ENCODE measurements around the gene RPS8. TPM values are rescaled to one million over a fixed set of nuclear protein-coding genes. Genes with fewer than 3 reads are reported as not detected.
A peak's percentile ranks its signal among the peaks of the same experiment; 100 is the strongest.
"Not testable (repeated sequence)": the region's sequence is repeated elsewhere in the genome, so short reads cannot be mapped to it uniquely, and the experiment has no call there.

RPS8 gene
- total RNA-seq, 1 donor = 2,421 TPM

- TF ChIP-seq, protein P1, sequence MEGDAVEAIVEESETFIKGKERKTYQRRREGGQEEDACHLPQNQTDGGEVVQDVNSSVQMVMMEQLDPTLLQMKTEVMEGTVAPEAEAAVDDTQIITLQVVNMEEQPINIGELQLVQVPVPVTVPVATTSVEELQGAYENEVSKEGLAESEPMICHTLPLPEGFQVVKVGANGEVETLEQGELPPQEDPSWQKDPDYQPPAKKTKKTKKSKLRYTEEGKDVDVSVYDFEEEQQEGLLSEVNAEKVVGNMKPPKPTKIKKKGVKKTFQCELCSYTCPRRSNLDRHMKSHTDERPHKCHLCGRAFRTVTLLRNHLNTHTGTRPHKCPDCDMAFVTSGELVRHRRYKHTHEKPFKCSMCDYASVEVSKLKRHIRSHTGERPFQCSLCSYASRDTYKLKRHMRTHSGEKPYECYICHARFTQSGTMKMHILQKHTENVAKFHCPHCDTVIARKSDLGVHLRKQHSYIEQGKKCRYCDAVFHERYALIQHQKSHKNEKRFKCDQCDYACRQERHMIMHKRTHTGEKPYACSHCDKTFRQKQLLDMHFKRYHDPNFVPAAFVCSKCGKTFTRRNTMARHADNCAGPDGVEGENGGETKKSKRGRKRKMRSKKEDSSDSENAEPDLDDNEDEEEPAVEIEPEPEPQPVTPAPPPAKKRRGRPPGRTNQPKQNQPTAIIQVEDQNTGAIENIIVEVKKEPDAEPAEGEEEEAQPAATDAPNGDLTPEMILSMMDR (IDR thresholded peaks at IDR 0.05; ENCODE audit: insufficient read depth, low read length) = no peak
These were observed 14.5 kb upstream of the RPS8 start for GRCh38 chr1:44760876-44761275.

DNA sequence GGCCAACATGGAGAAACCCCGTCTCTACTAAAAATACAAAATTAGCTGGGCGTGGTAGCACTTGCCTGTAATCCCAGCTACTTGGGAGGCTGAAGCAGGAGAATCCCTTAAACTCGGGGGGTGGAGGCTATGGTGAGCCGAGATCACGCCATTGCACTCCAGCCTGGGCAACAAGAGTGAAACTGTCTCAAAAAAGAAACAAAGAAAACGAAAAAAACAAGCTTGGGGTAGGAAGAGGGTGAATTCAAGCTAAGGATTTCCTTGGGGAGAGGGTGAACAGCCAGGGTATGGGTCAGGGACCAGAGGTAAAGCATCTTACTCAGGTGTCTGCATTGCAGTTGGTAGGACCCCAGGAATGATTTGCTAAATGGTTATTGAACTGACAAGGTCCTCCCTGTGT lies 8.9 kb upstream of the RPS8 start:
- DNase-seq (ENCODE audit: low read depth); H3K4me3 ChIP-seq (ENCODE audit: low read depth, low read length): not testable (repeated sequence)

More at GRCh38 chr1:44760876-44761275, 14.5 kb upstream of the RPS8 start:
- DNase-seq (ENCODE audit: low read depth) = no peak
- no peak overlapping the region for H3K4me3 ChIP-seq (ENCODE audit: low read depth, low read length)

GRCh38 chr1:44775930-44776729 lies 790 bp downstream of the RPS8 start:
- peak overlapping the region; percentile 88 for H3K4me3 ChIP-seq (ENCODE audit: low read depth, low read length)
- DNase-seq (ENCODE audit: low read depth) = peak; percentile 32
- TF ChIP-seq, protein P1 (IDR thresholded peaks at IDR 0.05; ENCODE audit: insufficient read depth, low read length) = no peak

- TF ChIP-seq, protein P1 (IDR thresholded peaks at IDR 0.05; ENCODE audit: insufficient read depth, low read length) = no peak
- peak; percentile 9 for DNase-seq (ENCODE audit: low read depth)
These were observed 1.4 kb downstream of the RPS8 start for GRCh38 chr1:44776730-44777068.

GRCh38 chr1:44777547-44777946 lies 2.2 kb downstream of the RPS8 start:
- H3K4me3 ChIP-seq (ENCODE audit: low read depth, low read length) = peak overlapping the region; percentile 88
- TF ChIP-seq, protein P1 (IDR thresholded peaks at IDR 0.05; ENCODE audit: insufficient read depth, low read length) = no peak

More at GRCh38 chr1:44776730-44777068, 1.4 kb downstream of the RPS8 start:
- H3K4me3 ChIP-seq (ENCODE audit: low read depth, low read length) = peak overlapping the region; percentile 88

DNA sequence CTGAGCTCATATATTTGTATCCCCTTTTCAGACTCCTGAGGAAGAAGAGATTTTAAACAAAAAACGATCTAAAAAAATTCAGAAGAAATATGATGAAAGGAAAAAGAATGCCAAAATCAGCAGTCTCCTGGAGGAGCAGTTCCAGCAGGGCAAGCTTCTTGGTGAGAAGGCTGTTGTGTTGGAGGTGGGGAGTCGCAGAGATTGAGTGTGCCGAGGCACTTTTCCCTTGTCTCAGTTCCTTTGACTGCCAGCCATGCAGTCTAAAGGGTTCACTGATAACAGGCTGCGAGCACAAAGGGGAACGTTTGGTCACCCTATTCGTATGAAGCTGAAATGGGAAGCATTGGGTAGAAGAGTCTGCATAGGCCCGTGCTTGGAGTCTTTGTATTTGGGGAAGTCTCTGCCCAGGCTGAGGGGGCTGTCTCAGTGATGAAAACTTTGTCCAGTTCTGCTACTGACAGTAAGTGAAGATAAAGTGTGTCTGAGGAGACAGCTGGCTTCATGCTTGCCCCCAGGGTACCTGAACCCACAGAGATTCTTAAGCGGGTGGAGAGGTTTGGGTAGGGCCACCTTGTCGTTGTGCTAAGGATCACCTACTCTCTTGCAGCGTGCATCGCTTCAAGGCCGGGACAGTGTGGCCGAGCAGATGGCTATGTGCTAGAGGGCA lies 2.8 kb downstream of the RPS8 start:
- TF ChIP-seq, protein P1 (IDR thresholded peaks at IDR 0.05; ENCODE audit: insufficient read depth, low read length) = no peak
- peak overlapping the region; percentile 88 for H3K4me3 ChIP-seq (ENCODE audit: low read depth, low read length)
- no peak for DNase-seq (ENCODE audit: low read depth)

More at GRCh38 chr1:44777547-44777946, 2.2 kb downstream of the RPS8 start:
- DNase-seq (ENCODE audit: low read depth) = no peak

All from fibroblast of the aortic adventitia (primary cell).